Middle frontal gyrus (tissue), 1 donor: ENCODE measurements around the gene SH3RF3.
A peak's percentile ranks its signal among the peaks of the same experiment; 100 is the strongest.

ENCODE experiments used
- DNase-seq: peaks from one replicate; pipeline ENCODE4 v3.0.0-alpha.2; 2015; ENCODE audit warnings: low spot score; ENCODE audit errors: extremely low spot score

SH3RF3 gene

GRCh38 chr2:109487536-109487869 is 358.5 kb downstream of the SH3RF3 start:
- DNase-seq = no peak

- no peak for DNase-seq
Measured at GRCh38 chr2:109487871-109488655, 359.1 kb downstream of the SH3RF3 start.

- no peak for DNase-seq
Measured at GRCh38 chr2:109489296-109489695, 360.3 kb downstream of the SH3RF3 start.

GRCh38 chr2:109493176-109493935 is 364.4 kb downstream of the SH3RF3 start:
- DNase-seq = no peak

- DNase-seq = no peak
Measured at GRCh38 chr2:109494351-109494750, 365.3 kb downstream of the SH3RF3 start.

- DNase-seq = no peak
Measured at GRCh38 chr2:109497463-109497862, 368.5 kb downstream of the SH3RF3 start.

- no peak for DNase-seq
Measured at GRCh38 chr2:109497911-109498870, 369.2 kb downstream of the SH3RF3 start.

GRCh38 chr2:109498906-109499305 is 369.9 kb downstream of the SH3RF3 start:
- DNase-seq = no peak

- DNase-seq = no peak
Measured at GRCh38 chr2:109499566-109499965, 370.6 kb downstream of the SH3RF3 start.

- DNase-seq = no peak
Measured at GRCh38 chr2:109500910-109501309, 371.9 kb downstream of the SH3RF3 start.

- DNase-seq = no peak
Measured at GRCh38 chr2:109501461-109501860, 372.5 kb downstream of the SH3RF3 start.

GRCh38 chr2:109503191-109503590 is 374.2 kb downstream of the SH3RF3 start:
- no peak for DNase-seq

GRCh38 chr2:109507217-109507616 is 378.2 kb downstream of the SH3RF3 start:
- no peak for DNase-seq

- DNase-seq = no peak
Measured at GRCh38 chr2:109507828-109508227, 378.8 kb downstream of the SH3RF3 start.

- DNase-seq = no peak
Measured at GRCh38 chr2:109508556-109508955, 379.6 kb downstream of the SH3RF3 start.

GRCh38 chr2:109510136-109511028 is 381.4 kb downstream of the SH3RF3 start:
- peak; percentile 32 for DNase-seq

GRCh38 chr2:109511168-109511567 is 382.2 kb downstream of the SH3RF3 start:
- no peak for DNase-seq

- no peak for DNase-seq
Measured at GRCh38 chr2:109512076-109512475, 383.1 kb downstream of the SH3RF3 start.

- no peak for DNase-seq
Measured at GRCh38 chr2:109513230-109513629, 384.2 kb downstream of the SH3RF3 start.

- peak; percentile 40 for DNase-seq
Measured at GRCh38 chr2:109513749-109514588, 385.0 kb downstream of the SH3RF3 start.
